Lung microvascular endothelial cell (primary cell): ENCODE data around the gene GNB3. TPM values are rescaled to one million over a fixed set of nuclear protein-coding genes. Genes with fewer than 3 reads are reported as not detected.

Experiments
- DNase-seq, 2 donors: peaks; one replicate each; pipeline versions ENCODE4 v3.0.0 to v3.0.0-alpha.2; 2010; ENCODE audit warnings: low read depth in 2 of 2
- total RNA-seq: library from RNA; depleted of rRNA; stranded (reverse); fragments of >200 nt; gene quantifications from 2 replicates; pipeline ENCODE4 v1.2.1, GENCODE V29; 2014

GNB3 gene
- 0.22 and 0.40 TPM in 2 replicates for total RNA-seq

DNA sequence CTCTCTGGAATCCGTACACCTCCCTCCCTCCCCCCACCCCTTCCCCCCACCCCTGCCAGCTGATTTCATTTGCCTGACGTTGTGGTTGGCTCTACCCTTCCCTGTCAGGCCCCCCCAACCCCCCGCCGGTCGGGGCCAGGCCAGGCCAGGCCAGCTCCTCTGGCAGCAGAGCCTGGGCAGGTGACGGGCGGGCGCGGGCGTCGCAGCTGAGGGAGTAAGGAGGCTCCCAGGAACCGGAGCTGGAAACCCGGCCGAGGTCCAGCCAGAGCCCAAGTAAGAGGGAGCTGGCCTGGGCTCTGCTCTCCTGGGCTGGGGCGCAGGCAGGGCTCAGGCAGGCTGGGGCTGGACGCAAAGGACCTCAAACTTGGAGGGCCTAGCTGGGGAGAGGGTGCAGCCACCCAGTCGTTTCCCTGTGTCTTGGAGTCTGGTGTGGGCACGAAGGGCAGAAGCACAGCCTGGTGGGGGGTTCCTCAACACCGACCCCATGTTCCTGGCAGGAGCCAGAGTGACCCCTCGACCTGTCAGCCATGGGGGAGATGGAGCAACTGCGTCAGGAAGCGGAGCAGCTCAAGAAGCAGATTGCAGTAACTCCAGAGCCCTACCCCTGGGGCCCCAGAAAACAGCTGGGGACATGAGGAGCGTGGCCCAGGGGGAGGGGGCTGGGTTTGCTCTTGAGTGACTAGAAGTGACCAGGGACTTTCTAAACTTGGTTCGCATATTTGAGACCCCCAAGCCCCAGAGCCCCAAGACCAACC, at the start of gene GNB3:
TSS of gene GNB3 (plus strand) at position 165 of the 755 bp plus-strand sequence. CDS start at position 528, 363 bp downstream.
- DNase-seq: no peak

DNA sequence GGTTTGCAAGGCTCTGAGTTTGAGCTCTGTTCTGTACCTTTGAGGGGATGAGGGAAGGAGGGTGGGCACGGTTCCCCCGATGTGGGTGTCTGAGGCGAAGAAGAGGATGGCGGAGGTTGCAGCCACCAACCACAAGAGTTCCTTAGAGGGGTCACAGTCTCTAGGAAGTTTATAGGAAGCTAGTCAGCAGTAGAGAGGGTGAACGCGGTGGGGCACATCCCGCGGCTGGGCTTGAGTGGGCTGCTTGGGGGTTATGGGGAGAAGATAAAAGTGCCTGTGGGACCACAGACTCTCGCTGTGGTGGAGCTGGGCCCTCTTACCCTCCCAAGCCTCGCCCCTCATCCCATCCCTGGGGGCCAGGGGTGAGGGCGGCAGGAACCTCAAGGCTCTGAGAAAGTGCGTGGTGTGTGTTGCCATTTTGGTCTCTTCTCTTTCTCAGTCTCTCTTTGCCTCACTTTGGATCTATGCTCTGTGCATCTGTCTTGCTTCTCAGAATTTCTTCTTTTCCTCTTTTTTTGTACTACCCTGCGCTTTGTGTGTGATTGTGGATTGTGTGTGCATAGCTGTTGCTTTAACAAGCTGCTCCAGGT, 48.7 kb upstream of the GNB3 start:
- DNase-seq: no peak

DNA sequence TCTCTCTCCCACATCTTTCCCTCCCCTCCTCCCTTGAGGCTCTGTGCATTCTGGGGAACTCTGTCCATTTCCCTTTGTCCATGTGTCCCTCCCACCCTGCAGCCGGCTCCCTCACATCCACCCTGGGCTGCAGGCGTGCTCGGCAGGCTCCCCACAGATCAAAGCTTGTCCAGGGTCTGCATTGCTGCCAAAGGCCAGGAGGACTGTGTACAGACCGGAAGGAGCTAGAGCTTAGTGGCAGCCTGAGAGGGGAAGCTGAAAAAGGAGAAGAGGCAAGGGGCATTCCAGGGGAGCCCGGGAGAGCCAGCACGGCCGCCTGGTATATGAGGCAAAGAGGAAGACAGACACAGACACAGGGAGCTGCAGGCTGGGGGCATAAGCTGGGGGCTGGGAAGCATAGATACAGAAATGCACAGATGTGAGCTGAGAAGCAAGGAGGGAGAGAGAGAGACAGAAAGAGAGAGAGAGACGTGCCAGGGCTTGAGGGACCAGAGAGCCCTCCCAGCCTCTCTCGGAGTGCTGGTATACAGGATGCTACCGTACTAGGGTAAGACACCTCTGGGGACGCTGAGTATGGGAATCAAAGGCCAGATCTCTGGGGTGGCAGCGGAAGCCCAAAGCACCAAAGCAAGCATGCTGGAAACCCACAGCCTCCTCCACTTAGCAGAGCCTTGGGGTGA, 48.1 kb upstream of the GNB3 start:
- DNase-seq: no peak

DNA sequence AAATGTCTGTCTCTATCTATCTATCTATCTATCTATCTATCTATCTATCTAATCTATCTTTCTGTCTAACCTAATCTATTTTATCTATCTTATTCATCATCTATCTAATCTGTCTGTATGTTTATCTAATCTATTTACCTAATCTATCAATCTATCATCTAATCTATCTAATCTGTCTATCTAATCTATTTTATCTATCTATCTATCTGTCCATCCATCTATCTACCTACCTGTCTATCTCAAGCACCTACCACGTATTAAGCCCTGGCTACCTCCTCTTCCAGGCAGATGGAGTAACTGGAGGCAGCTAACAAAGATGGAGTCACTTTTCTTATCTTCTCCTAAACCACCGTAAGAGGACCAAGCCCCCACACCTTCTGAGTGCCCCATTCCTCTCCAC, 45.6 kb upstream of the GNB3 start:
- DNase-seq: no peak

DNA sequence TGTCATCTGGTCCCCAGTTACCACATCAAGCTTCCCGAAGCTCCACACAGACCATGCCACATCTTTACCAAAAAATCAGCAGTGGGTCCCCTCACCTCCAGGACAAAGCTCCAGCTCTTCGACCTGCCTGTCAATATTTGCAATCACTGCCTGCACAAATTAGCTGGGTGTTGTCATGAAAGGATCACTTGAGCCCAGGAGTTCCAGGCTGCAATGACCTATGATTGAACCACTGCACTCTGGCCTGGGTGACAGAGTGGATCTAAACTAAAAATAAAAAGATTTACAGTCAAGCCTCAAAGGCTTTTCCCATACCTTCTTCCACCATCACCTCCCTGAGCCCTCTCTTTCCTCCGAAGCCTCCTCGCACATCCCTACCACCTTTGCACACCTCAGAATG, 44.1 kb upstream of the GNB3 start:
- DNase-seq: no peak

DNA sequence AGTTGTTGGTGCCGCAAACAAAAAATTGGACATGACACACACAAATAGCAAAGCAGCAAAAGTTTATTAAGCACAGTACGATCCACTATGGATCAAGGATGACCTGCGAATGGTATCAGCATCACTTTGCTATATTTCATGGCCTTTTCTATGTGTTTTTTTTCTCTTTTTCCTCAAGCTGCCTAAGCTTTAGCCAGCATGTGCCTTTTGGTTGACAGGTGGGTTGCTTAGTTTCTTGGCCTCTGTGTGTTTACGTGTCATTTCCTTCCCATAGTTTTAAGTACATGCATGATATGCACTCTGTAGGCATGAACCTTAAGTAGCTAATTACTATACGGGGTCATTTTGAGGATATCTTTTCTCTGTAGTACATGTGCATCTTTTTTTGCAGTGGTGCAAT, 41.6 kb upstream of the GNB3 start:
- no peak for DNase-seq

DNA sequence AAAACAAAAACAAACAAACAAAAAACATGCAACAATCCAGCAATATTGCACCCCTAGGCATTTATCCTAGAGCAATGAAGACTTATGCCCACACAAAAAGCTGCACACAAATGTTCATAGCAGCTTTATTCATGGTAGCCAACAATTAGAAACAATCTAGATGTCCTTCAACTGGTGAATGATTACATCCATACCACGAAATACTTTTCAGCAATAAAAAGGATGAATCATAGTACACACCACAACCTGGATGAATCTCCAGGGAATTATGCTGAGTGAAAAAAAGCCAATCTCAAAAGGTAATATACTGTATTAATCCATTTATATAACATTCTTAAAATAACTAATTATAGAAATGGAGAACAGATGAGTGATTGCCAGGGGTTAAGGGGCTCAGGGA, 33.6 kb upstream of the GNB3 start:
- no peak for DNase-seq

DNA sequence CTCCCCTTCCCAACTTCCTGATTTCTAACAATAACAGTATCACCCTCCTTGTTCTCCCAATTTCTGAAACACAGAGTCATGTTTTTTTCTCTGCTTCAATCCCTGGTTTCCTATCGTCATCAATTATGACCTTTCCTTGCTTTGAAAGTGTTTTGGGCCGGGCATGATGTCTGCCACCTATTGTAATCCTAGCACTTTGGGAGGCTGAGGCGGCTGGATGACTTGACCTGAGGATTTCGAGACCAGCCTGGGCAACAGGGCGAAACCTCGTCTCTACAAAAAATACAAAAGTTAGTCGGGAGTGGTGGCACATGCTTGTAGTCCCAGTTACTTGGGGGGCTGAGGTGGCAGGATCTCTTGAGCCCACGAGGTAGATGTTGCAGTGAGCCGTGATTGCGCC, 31.7 kb upstream of the GNB3 start:
- no peak for DNase-seq

DNA sequence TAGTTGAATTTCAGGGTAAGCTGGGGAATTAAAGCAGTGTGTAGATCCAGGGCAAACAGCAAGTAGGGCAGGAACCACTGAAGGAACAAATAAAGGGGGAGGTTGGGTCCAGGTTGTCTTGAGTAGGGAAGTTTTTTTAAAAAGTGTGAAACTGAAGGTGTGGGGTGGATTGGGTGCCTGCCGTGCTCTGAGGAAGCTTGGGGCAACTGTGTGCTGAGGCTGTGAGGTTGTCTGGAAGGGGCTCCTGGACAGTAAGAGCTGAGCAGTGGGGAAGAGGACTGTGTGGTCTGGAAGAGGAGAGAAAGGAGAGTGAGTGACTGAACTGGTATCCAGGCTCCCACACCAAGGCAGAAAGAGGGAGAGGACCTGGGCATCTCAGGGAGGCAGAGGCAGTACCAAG, 30.0 kb upstream of the GNB3 start:
- DNase-seq: no peak

DNA sequence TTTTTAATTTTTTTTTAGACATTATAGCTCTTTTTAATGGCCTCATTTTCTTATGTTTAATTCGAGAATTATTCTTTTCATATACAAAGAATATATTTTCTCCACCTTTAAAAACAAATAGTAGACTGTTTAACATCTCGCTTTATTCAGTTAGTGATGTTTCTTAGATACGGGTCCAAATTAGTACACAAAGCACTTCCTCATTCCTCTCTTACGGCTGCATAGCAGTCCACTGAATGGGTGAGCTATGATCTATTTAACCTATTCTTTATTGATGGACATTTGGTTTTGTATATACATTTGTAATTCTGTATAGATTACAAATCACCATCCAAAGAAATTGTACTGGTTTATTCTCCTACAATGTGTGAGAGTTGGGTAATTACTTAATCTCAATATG, 27.4 kb upstream of the GNB3 start:
- DNase-seq: no peak

DNA sequence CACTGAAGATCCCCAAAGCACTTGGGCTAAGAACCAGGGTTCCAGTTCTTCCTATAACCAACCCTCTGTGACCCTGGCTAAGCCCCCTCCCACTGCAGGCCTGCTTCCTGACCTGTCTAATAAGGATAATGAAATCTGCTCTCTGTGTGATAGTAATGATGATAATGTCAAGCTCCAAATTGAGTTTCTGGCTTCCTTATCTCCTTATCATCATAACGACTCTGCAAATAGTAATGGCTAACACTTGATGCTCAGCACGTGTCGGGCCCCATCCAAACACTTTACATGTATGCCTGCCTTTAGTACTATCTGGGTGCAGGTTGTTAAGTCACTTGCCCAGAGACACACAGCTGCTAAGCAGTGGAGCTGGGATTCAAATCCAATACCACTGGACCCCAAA, 24.1 kb upstream of the GNB3 start:
- no peak for DNase-seq

DNA sequence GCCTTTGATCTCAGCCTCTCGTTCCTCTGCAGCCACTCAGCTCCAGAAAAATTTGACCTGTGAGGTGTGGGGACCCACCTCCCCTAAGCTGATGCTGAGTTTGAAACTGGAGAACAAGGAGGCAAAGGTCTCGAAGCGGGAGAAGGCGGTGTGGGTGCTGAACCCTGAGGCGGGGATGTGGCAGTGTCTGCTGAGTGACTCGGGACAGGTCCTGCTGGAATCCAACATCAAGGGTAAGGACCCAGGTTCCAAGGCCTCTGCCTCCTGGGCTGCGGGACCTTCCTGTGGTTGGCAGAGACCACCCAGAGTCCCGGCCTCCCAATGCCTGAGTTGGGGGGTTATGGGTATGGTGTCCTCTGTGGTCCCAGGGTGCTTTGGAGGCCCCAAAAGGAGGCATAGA, 23.6 kb upstream of the GNB3 start:
- no peak for DNase-seq

DNA sequence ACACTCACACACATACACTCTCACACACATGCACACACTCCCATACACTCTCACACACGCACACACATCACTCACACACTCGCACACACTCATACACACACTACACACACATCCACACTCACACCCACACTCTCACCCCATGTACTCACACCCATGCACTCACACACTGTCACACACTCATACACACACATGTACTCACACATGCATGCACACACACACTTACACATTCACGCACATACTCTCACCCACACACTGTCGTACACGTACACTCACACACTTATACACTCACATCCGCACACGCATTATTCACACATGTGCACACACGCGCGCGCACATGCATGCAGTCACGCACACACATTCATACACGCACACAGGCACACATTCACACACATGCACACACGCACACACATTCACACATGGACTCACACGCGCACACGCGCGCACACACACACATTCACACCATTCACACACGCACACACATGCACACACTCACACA, 23.0 kb upstream of the GNB3 start:
- no peak for DNase-seq

DNA sequence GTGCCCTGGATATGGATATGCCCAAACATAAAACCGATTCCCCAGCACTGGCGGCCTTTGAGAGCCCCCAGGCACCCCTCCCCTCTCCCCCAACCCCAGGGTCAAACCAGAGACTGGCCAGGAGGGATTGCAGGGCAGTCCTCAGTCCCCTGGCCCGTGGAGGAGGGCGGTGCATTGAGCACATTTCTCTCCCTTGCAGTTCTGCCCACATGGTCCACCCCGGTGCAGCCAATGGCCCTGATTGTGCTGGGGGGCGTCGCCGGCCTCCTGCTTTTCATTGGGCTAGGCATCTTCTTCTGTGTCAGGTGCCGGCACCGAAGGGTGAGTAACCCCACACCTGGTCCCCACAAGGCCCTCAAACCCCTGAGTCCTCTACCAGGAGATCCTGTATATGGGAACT, 22.5 kb upstream of the GNB3 start:
- no peak for DNase-seq

DNA sequence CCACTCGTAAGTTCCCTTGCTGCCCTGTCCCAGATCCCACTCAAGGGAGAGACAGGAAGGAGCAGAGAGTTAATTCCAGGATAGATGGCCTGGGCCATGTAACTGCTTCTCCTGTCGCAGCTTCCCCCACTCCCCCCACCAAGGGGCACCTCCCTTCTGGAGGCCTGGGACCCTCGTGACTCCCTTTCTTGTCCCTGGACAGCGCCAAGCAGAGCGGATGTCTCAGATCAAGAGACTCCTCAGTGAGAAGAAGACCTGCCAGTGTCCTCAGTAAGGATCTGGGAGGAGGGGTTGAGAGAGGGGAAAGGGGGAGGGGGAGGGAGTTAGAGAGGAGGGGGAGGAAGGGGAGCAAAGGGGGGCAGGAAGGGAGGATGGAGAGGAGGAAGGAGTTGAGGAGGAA, 22.1 kb upstream of the GNB3 start:
- DNase-seq: no peak

DNA sequence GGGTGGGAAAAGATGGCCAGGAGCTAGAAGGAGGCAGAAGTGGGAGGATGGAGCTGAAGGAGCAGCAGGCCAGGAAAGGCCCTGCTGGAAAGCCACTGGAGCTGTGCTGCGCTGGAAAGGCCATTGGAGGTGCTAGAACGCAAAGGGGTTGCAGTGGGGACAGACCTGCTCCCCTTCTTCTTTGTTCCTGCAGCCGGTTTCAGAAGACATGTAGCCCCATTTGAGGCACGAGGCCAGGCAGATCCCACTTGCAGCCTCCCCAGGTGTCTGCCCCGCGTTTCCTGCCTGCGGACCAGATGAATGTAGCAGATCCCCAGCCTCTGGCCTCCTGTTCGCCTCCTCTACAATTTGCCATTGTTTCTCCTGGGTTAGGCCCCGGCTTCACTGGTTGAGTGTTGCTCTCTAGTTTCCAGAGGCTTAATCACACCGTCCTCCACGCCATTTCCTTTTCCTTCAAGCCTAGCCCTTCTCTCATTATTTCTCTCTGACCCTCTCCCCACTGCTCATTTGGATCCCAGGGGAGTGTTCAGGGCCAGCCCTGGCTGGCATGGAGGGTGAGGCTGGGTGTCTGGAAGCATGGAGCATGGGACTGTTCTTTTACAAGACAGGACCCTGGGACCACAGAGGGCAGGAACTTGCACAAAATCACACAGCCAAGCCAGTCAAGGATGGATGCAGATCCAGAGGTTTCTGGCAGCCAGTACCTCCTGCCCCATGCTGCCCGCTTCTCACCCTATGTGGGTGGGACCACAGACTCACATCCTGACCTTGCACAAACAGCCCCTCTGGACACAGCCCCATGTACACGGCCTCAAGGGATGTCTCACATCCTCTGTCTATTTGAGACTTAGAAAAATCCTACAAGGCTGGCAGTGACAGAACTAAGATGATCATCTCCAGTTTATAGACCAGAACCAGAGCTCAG, 21.4 kb upstream of the GNB3 start:
- peak in 1 of 2 donors; percentile 40 for DNase-seq

DNA sequence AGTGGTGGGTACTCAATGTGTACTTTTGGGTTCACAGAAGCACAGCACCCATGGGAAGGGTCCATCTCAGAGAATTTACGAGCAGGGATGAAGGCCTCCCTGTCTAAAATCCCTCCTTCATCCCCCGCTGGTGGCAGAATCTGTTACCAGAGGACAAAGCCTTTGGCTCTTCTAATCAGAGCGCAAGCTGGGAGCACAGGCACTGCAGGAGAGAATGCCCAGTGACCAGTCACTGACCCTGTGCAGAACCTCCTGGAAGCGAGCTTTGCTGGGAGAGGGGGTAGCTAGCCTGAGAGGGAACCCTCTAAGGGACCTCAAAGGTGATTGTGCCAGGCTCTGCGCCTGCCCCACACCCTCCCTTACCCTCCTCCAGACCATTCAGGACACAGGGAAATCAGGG, 20.6 kb upstream of the GNB3 start:
- DNase-seq: no peak

DNA sequence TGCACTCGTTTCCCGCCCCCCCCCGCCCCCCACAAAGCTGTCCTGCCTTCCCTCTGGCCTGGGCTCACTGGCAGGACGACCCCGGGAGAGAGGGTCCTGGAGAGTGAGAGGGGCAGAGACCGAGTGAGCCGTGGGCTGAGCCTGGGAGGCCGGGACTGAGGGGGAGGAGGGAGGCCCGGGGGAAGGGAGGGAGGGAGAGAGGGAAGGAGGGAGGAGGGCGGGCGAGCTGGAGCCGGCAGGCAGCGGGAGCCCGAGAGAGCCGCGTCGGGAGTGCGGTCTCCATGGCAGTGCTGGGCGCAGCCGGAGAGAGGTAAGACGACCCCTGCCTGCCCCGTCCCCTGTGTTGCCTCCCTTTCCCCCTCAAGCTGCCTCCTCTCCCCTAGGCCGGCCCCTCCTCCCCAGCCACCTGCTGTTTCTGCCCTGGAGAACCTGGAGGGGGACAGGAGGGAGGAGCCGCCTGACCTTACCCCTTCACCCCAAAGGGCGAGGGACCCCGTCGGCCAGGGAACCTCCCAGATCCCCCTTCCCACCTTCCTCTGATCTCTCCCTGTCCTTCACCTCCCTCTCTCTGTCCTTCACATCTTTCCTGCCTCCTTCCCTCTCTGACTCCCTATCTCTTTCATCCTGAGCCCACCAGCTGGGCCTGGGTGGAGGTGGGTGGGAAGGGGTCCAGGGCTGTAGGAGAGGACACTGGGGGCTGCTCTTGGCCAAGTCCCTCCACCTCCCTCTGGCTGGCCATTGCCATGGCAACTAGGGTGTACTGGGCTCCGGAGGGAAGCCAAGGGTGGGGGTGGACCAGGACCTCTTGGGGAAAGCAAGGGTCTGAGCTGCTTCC, 18.9 kb upstream of the GNB3 start, which contains the start of gene GPR162:
TSS of gene GPR162 (plus strand) at position 231 of the 835 bp plus-strand sequence. CDS start 2,078 bp downstream, outside the sequence.
- DNase-seq: peak; percentile 44 to 47

DNA sequence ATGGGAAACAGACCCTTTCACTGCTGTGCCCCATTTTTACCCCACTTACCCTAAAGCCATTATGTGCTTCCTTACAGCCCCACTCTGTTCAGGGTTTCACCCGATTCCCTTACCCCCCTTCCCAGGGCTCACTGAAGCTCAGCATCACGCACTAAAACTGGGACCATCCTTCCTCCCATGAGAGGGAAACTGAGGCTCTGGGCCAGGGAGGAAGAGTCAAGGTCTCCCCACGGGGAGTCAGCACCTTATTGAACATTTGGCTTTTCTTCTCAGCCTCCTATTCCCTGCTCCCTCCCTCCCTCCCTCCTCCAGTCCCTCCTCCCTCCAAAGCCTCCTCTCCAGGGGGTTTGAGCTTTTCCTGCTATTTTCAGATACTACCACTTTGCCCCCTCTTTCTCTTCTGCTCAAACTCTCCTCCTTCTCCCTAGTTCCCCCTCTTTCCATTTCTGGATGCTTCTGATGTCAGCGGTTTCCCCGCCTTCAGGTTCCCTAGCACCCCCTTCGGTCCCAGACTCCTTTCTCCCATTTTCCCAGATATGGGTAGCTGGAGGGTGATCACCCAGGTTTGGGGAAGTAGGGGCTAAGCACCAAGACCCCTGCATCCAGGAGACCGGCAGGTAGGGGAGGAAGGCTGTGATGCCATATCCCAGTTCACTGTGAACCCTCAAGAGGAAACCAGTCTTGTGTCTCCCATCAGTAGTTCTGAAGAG, 18.1 kb upstream of the GNB3 start:
- no peak for DNase-seq
